HG02981 (cell line): ENCODE results near the gene GPC1.
"Not testable (repeated sequence)": the region's sequence is repeated elsewhere in the genome, so short reads cannot be mapped to it uniquely, and the experiment has no call there.

Source experiments
- ATAC-seq: cut with Tn5 transposase; IDR thresholded peaks from one replicate; pipeline ENCODE4 v1.9.1; 2021; ENCODE audit warnings: mild to moderate bottlenecking, moderate library complexity; ENCODE audit not compliant: unreplicated experiment

GPC1 gene, protein sequence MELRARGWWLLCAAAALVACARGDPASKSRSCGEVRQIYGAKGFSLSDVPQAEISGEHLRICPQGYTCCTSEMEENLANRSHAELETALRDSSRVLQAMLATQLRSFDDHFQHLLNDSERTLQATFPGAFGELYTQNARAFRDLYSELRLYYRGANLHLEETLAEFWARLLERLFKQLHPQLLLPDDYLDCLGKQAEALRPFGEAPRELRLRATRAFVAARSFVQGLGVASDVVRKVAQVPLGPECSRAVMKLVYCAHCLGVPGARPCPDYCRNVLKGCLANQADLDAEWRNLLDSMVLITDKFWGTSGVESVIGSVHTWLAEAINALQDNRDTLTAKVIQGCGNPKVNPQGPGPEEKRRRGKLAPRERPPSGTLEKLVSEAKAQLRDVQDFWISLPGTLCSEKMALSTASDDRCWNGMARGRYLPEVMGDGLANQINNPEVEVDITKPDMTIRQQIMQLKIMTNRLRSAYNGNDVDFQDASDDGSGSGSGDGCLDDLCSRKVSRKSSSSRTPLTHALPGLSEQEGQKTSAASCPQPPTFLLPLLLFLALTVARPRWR

GRCh38 chr2:240435457-240435947 is at the start of gene GPC1:
Gene GPC1 (plus strand): TSS chr2:240435663. CDS start chr2:240435919, 256 bp downstream.
- peak; percentile 44 for ATAC-seq

DNA sequence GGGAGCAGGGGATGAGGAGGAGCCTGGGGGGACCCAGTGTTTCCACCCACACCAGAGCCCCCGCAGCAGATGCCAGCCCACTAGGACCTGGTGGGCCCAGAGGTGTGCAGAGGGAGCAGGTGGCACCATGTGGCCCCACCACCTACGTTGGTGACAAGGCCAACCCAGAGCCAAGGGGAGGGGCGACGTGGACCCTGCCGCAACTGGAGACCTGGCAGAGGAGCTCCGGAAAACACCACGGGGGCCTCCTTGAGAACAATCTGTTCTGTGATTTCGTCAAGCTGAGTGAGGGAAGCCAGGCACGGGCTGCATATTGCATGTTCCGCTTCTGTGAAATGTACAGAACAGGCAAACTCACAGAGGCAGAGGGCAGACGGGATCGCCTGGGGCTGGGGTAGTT is 49.1 kb upstream of the GPC1 start:
- ATAC-seq = no peak

DNA sequence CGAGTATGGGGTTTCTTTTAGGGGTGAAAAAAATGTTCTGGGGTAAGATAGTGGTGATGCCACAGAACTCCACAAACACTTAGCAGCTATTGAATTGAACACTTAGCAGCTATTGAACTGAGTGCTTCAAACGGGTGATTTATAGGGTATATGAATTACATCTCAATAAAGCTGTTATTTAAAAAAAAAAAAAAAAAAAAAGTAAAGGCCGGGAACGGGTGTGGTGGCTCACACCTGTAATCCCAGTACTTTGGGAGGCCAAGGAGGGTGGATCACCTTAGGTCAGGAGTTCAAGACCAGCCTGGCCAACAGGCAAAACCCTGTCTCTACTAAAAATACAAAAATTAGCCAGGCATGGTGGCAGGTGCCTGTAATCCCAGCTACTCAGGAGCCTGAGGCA is 48.7 kb upstream of the GPC1 start:
- not testable (repeated sequence) for ATAC-seq

DNA sequence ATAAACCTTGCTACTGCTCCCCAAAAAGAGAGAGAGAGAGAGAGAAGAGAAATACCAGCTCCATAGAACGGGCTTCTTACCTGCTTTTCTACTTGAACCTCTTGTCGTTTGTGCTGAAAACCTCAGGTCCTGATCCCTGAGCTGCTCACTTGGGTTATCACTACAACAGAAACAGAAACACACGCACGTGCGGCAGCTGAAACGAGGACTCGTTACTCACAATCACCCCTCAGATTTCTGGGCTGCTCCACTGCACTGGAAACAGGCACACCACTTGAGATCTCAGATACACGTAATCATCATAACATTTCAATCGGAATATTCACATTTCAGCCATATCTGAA is 48.2 kb upstream of the GPC1 start:
- no peak for ATAC-seq

DNA sequence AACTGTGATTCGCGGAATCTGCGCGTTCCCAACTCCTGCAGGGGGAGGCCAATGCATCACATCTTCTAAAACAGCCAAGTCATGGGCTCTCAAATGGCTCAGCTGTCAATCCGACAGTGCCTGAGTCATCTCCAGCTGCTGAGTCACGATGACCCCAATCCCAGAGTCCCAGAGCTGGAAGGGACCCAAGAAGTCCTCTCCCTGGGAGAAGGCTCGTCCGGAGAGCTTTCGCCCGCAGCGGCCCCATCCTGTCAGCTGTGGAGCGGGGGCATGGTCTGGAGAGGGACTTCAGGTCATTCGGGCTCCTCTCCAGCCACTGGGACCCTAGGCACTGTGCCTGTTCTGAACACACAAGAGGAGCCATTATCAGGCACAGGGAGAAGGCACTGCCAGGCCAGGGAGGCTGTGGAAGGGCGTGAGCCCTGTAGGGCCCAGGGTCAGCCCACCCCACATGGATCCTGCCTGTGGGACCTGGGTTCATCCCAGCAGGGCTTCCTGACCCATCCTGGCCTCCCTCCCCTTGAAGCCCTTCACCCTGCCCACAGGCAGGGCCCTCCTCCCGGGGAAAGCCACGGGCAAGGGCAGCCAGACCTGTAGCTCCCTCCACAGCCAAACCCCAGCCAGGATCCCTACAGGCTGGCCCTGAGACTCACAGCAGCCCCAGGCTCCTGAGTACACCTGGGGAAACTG is 47.6 kb upstream of the GPC1 start:
- no peak for ATAC-seq

- no peak for ATAC-seq
These were observed 46.8 kb upstream of the GPC1 start for GRCh38 chr2:240388471-240389301.

DNA sequence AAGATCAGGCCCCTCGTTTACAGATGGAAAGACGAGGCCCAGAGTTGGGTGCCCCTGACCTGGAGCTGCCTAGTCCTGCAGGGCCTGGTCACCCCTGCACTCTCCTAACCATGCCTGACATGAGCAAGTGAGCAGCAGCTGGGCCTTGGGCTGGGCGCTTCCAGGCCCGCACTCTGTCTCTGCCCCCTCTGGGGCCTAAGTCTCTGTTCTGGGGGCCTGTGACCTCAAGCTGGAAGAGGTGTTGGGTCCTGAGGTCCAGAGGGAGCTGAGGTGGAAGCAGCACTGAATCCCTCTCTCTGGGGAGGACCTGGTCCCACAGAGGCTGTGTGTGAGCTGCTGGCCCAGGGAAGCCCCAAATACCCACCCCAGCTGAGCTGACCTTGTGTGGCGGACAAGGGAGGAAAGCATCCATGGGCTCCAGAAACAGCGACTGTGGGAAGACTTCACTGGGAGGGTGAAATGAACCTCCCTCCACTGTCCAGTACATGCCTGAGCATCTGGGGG is 46.1 kb upstream of the GPC1 start:
- ATAC-seq = no peak

- ATAC-seq = no peak
These were observed 45.1 kb upstream of the GPC1 start for GRCh38 chr2:240390091-240391073.

DNA sequence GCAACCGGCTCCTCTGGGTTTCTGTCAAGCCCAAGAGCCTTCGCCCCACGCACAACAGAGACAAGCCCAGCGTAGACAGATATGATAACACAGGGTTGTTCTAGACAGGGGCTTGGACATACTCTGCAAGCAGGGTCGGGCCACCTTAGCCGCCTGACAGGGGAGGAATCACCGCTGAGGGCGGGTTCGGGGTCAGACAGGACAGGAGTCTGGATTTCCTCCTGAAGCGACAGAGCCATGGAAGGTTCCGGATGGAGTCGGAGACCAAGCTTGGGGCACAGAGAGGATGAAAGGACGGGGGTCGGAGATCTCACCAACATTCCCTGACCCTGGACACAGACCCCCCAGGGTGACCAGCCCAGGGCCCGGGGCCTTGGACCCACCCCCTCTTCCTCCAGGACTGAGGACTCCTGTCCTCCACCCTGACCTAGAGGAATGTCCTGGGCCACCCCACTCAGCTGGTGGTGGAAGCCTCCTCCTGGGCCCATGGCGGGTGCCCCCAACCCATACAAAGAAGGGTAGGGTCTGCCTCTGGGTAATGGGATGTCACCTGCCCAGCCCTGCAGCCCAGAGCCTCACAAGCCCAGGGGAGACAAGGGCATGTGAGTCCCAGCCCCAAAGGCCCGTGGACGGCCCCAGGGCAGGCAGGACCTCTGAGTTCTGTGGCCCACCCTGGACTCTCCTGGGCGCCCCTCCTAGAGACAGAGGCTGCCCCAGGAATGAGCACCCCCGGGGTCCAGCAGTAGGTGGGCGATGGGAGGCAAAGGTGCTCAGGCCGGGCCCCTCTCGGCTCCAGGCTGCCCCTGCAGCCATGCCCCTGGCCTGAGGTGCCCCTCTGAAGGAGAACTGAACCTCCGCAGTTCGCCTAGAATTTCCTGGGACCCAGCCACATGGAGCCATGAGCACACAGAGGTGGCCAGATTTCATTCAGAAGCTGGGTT is 44.1 kb upstream of the GPC1 start:
- no peak for ATAC-seq

DNA sequence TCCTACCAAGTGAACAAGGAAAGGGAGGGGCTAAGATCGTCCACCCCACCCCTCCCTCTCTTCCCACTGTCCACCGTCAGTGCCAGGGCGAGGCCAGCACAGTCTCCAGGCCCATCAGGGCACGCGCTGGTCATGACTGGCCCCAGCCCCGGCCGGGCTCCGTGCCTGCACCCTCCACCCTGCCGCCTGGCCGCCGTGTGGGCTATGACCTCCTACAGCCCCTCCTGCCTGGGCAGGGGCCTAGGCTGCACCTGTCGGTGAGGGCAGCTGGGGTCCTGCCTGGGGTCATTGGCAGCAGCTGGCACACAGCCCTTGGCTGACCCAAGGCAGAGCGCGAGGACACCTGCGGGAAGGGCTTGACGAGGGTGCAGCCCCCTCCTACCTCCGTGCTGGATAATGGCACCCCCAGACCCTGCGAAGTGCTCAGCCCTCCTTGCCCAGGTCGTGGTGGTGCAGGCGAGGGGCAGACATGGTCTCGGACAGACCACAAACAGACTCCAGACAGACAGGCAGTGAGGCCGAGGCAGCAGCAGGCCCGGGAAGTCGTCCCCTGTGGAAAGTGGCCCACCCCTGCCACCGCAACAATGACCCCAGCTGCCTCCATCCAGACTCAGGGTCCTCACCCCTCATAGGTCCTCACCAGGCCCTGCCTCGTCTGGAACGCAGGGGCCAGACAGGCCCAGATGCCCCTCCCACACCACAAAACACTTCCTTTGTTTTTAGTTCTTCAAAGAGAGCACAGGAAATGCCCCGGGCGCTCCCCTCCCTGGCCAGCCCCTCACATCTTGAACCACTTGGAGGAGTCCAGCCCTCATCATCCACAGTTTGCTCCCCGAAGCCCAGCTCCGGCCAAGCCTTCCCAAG is 43.1 kb upstream of the GPC1 start:
- ATAC-seq = no peak

DNA sequence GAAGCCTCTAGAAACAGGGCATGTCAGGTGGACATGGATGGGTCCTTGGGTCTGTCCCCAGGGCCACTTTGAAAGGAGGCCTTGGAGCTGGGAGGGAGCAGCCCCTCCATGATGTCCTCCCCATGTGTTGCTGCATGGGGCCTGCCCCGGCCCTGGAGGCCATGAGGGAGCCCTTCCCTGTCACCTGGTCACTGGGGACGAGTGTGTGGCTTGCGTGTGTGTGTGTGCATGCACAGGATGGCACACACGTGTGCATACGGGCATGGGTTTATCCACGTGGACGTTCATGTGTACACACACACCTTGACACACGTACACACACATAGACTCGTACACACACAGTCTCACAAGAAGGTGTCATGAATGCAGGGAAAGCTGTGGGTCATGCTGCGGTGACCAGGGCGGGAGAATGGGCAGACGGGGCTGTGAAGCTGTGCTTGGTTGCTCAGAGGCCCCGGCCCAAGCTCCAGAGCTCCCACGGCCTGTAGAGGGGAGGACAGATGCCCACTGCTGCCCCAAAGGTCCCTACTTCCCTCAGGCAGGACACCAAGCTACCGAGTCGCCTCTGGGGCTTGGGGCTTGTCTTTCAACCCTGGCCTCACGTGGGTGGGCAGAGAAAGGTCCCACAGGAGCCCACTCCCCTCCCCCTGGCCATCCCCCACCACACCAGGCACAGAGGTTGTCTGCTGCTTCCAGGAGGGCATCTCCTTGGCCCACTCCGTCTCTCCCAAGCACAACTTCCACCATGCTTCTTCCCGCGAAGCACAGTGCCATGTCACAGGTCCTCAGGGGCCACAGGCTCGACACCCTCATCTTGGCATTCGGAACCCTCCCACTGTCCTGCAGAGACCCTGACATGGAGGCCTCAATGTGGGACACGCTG is 42.3 kb upstream of the GPC1 start:
- ATAC-seq = no peak

DNA sequence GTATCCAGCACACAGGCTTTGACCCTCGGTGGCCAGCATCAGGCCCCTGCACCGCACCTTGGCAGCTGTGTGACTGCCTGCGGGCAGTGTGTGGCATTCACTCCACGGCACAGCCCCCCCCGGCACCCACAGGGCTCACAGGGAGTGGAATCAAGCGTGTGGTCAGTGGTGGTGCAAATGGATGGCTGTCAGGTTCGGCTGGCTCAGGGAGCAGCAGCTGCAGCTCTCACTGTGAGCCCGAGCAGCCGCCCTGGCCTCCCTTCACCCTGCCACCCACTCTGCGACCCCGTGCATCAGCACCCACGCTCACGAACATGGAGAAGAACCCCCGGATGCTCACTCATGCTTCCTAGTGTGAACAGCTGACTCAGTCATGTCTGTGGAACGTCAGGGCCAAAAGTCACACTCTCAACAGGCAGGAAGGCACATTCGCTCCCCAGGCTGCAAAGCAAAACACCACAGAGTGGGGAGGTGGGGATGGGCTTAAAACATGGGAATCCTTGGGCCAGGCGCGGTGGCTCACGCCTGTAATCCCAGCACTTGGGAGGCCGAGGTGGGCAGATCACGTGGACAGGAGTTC is 41.5 kb upstream of the GPC1 start:
- ATAC-seq = no peak

GRCh38 chr2:240394549-240394948 is 40.9 kb upstream of the GPC1 start:
- ATAC-seq = no peak

GRCh38 chr2:240395448-240395847 is 40.0 kb upstream of the GPC1 start:
- ATAC-seq = no peak

DNA sequence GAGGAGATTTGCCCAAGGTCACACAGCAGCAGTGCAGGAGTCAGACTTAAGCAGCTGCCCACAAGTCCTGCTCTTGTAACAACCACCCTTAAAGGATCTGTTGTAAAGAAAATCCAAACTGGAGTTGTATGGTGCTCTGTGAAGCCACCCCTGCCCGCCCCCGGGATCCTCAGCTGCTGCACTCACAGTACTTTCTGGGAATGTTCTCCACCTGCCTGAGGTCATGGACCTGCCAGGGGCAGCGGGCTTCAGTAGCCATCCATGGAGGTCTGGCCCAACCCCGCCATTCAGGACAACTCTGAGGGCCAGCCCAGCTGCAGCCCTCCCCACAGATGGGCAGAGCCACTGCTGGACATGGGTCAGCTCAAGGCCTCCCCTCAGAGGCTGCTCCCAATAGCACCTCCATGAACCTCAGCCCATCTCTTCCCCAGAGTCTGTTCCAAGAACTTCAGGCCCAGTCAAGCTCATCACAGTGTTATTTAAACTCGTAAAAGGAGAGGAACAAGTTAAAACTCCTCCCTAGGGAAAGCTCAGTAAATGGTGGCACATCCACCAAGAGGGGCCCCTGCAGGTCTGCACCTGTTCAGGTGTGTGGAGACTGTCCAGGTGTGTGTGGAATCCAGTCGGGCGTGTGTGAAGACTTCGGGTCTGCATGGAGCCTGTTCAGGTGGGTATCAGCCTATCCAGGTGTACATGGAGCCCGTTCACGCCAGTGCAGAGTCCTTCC is 39.4 kb upstream of the GPC1 start:
- ATAC-seq = no peak
